ENCODE measurements around the gene SIDT1.

Gene SIDT1

GRCh38 chr3:113531826-113532697, at the start of gene SIDT1:
SIDT1 (plus strand) TSS chr3:113532555; CDS start chr3:113533022, 467 bp downstream.
- peak; percentile 21 for DNase-seq

GRCh38 chr3:113485161-113485609, 47.2 kb upstream of the SIDT1 start:
- DNase-seq = no peak

GRCh38 chr3:113495035-113495434, 37.3 kb upstream of the SIDT1 start:
- peak; percentile 62 for DNase-seq

- no peak for DNase-seq
Measured at GRCh38 chr3:113496924-113497323, 35.4 kb upstream of the SIDT1 start.

- no peak for DNase-seq
Measured at GRCh38 chr3:113498221-113499005, 33.9 kb upstream of the SIDT1 start.

- no peak for DNase-seq
Measured at GRCh38 chr3:113499081-113499480, 33.3 kb upstream of the SIDT1 start.

- peak; percentile 49 for DNase-seq
Measured at GRCh38 chr3:113501597-113501996, 30.8 kb upstream of the SIDT1 start.

GRCh38 chr3:113505867-113506266, 26.5 kb upstream of the SIDT1 start:
- DNase-seq = no peak

- no peak for DNase-seq
Measured at GRCh38 chr3:113507501-113508067, 24.8 kb upstream of the SIDT1 start.

- no peak for DNase-seq
Measured at GRCh38 chr3:113508966-113509365, 23.4 kb upstream of the SIDT1 start.

- DNase-seq = peak; percentile 46
Measured at GRCh38 chr3:113514265-113514769, 18.0 kb upstream of the SIDT1 start.

GRCh38 chr3:113516115-113516505, 16.2 kb upstream of the SIDT1 start:
- DNase-seq = peak; percentile 75

- no peak for DNase-seq
Measured at GRCh38 chr3:113521981-113522380, 10.4 kb upstream of the SIDT1 start.

- no peak for DNase-seq
Measured at GRCh38 chr3:113523241-113523640, 9.1 kb upstream of the SIDT1 start.

- no peak for DNase-seq
Measured at GRCh38 chr3:113532698-113533533, 561 bp downstream of the SIDT1 start.

- no peak for DNase-seq
Measured at GRCh38 chr3:113533534-113533892, 1.2 kb downstream of the SIDT1 start.

- no peak for DNase-seq
Measured at GRCh38 chr3:113534365-113534764, 2.0 kb downstream of the SIDT1 start.

GRCh38 chr3:113535898-113536297, 3.5 kb downstream of the SIDT1 start:
- no peak for DNase-seq

- DNase-seq = no peak
Measured at GRCh38 chr3:113536627-113537101, 4.3 kb downstream of the SIDT1 start.

GRCh38 chr3:113537155-113537554, 4.8 kb downstream of the SIDT1 start:
- DNase-seq = no peak

GRCh38 chr3:113541519-113541918, 9.2 kb downstream of the SIDT1 start:
- DNase-seq = peak; percentile 4

- DNase-seq = no peak
Measured at GRCh38 chr3:113545594-113545993, 13.2 kb downstream of the SIDT1 start.

Data from OCI-M1 (cell line).